ENCODE data around the gene GAL3ST2.
A peak's percentile ranks its signal among the peaks of the same experiment; 100 is the strongest.

Gene GAL3ST2

GRCh38 chr2:241834527-241835210 lies 58.0 kb downstream of the GAL3ST2 start:
- Histone ChIP-seq H3K36me3 (no peaks in the 10 kb centered on the region), H3K27me3 (no peaks in the 10 kb centered on the region), H3K4me1 (no peaks in the 10 kb centered on the region), H3K9me3 (no peaks in the 10 kb centered on the region), H3K4me3 (ENCODE audit: low read depth, low read length) (no peak overlapping the region)
- no peak for DNase-seq
- no peak for TF ChIP-seq CTCF (IDR thresholded peaks at IDR 0.05; ENCODE audit: low read depth, low read length)

- no peak for DNase-seq
- H3K4me3 ChIP-seq (ENCODE audit: low read depth, low read length) = no peak overlapping the region
- no peaks in the 10 kb centered on the region for H3K27me3 ChIP-seq
- no peak for TF ChIP-seq CTCF (IDR thresholded peaks at IDR 0.05; ENCODE audit: low read depth, low read length)
- no peaks in the 10 kb centered on the region for H3K36me3 ChIP-seq
- no peaks in the 10 kb centered on the region for H3K4me1 ChIP-seq
- no peaks in the 10 kb centered on the region for H3K9me3 ChIP-seq
These were observed 59.0 kb downstream of the GAL3ST2 start for GRCh38 chr2:241835611-241836010.

- no peak for DNase-seq
- Histone ChIP-seq H3K4me3 (ENCODE audit: low read depth, low read length) (no peak overlapping the region), H3K27me3 (no peaks in the 10 kb centered on the region), H3K9me3 (no peaks in the 10 kb centered on the region), H3K4me1 (no peaks in the 10 kb centered on the region), H3K36me3 (no peaks in the 10 kb centered on the region)
- TF ChIP-seq CTCF (IDR thresholded peaks at IDR 0.05; ENCODE audit: low read depth, low read length) = peak; percentile 7; the same call in 1 of the 2 replicates
These were observed 59.7 kb downstream of the GAL3ST2 start for GRCh38 chr2:241836292-241836691.

- no peaks in the 10 kb centered on the region for H3K4me1 ChIP-seq
- H3K27me3 ChIP-seq = no peaks in the 10 kb centered on the region
- DNase-seq = no peak
- no peaks in the 10 kb centered on the region for H3K36me3 ChIP-seq
- no peak overlapping the region for H3K4me3 ChIP-seq (ENCODE audit: low read depth, low read length)
- TF ChIP-seq CTCF (IDR thresholded peaks at IDR 0.05; ENCODE audit: low read depth, low read length) = no peak
- H3K9me3 ChIP-seq = no peaks in the 10 kb centered on the region
These were observed 60.8 kb downstream of the GAL3ST2 start for GRCh38 chr2:241837197-241837965.

- H3K27me3 ChIP-seq = no peaks in the 10 kb centered on the region
- no peak for TF ChIP-seq CTCF (IDR thresholded peaks at IDR 0.05; ENCODE audit: low read depth, low read length)
- no peaks in the 10 kb centered on the region for H3K36me3 ChIP-seq
- no peak for DNase-seq
- H3K9me3 ChIP-seq = no peaks in the 10 kb centered on the region
- no peaks in the 10 kb centered on the region; the same call in 1 of the 2 replicates for H3K4me1 ChIP-seq
- H3K4me3 ChIP-seq (ENCODE audit: low read depth, low read length) = no peak overlapping the region
These were observed 64.8 kb downstream of the GAL3ST2 start for GRCh38 chr2:241841181-241842066.
